Measurements from ENCODE around the gene DCHS2. TPM values are rescaled to one million over a fixed set of nuclear protein-coding genes. Genes with fewer than 3 reads are reported as not detected.

Gene DCHS2
- polyA plus RNA-seq, 3 donors, result not detected

DNA sequence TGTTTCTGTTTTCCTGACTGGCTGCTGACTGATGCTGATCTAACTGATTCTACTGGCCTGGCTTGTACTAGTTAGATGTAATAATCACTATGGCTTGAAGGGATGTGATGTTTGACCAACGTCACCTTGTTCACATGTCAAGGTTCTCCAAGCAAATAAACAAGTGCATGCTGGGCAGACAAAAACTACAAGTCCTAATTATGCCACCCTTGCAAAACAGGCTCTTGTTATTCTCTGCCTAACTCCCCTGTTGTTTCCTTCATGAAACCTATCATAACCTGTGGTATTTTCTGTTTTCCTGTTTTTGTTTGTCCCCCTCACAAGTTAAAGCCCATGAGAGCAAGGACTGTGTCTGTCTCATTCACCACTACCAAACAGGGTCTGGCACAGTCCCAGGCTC, 146.2 kb downstream of the DCHS2 start:
- no peaks in the 10 kb centered on the region for H3K36me3 ChIP-seq (replicated peaks in 1 of 2; ENCODE audit: control insufficient read depth in 1 of 2, insufficient read depth in 2 of 2, low read length in 2 of 2)
- no peaks in the 10 kb centered on the region for H3K4me1 ChIP-seq (ENCODE audit: control insufficient read depth in 1 of 2, insufficient read depth in 2 of 2, low read length in 2 of 2)
- H3K4me2 ChIP-seq (replicated peaks; ENCODE audit: extremely low read depth, low read length, poor library complexity, severe bottlenecking), result no peak overlapping the region
- no peaks in the 10 kb centered on the region for H3K4me1 Mint-ChIP-seq
- H3K36me3 Mint-ChIP-seq, result no peaks in the 10 kb centered on the region
- no peak overlapping the region for H3K4me3 Mint-ChIP-seq
- no peaks in the 10 kb centered on the region for H3K79me2 ChIP-seq (ENCODE audit: insufficient read depth, low read length)
- peaks cover 0 to 1% (median 0%) of the 10 kb centered on the region in 7 donors for H3K9me3 Mint-ChIP-seq
- no peak overlapping the region for H2AFZ ChIP-seq (ENCODE audit: insufficient read depth, low read depth, low read length, poor library complexity, severe bottlenecking)
- no peak overlapping the region for H3K9ac ChIP-seq (ENCODE audit: insufficient read depth, low read length, poor library complexity, severe bottlenecking)
- no peak for DNase-seq
- intact Hi-C loops (cut with micrococcal nuclease), result no loop called here
- H3K4me3 ChIP-seq (replicated peaks in 1 of 3; ENCODE audit: low read depth in 2 of 3, low read length in 3 of 3), result no peak overlapping the region
- peaks cover 0 to 3% (median 2%) of the 10 kb centered on the region in 3 donors for H3K27me3 Mint-ChIP-seq (ENCODE audit: low read depth in 3 of 3)
- TF ChIP-seq, protein P1, sequence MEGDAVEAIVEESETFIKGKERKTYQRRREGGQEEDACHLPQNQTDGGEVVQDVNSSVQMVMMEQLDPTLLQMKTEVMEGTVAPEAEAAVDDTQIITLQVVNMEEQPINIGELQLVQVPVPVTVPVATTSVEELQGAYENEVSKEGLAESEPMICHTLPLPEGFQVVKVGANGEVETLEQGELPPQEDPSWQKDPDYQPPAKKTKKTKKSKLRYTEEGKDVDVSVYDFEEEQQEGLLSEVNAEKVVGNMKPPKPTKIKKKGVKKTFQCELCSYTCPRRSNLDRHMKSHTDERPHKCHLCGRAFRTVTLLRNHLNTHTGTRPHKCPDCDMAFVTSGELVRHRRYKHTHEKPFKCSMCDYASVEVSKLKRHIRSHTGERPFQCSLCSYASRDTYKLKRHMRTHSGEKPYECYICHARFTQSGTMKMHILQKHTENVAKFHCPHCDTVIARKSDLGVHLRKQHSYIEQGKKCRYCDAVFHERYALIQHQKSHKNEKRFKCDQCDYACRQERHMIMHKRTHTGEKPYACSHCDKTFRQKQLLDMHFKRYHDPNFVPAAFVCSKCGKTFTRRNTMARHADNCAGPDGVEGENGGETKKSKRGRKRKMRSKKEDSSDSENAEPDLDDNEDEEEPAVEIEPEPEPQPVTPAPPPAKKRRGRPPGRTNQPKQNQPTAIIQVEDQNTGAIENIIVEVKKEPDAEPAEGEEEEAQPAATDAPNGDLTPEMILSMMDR (IDR thresholded peaks at IDR 0.05), result no peak
- no peak overlapping the region for H3K27ac Mint-ChIP-seq
- H4K20me1 ChIP-seq (ENCODE audit: insufficient read depth, low read length), result no peaks in the 10 kb centered on the region
- H3K9me3 ChIP-seq (replicated peaks in 1 of 2; ENCODE audit: control insufficient read depth in 1 of 2, insufficient read depth in 1 of 2, low read length in 2 of 2), result no peaks in the 10 kb centered on the region
- no peaks in the 10 kb centered on the region for H3K27me3 ChIP-seq (ENCODE audit: control insufficient read depth in 2 of 2, insufficient read depth in 2 of 2, low read length in 2 of 2)
- H3K27ac ChIP-seq (ENCODE audit: low read depth in 1 of 2, low read length in 2 of 2), result no peak overlapping the region
- no CpG with 5 or more reads among the region's 1 CpG for WGBS (ENCODE audit: insufficient coverage)

DNA sequence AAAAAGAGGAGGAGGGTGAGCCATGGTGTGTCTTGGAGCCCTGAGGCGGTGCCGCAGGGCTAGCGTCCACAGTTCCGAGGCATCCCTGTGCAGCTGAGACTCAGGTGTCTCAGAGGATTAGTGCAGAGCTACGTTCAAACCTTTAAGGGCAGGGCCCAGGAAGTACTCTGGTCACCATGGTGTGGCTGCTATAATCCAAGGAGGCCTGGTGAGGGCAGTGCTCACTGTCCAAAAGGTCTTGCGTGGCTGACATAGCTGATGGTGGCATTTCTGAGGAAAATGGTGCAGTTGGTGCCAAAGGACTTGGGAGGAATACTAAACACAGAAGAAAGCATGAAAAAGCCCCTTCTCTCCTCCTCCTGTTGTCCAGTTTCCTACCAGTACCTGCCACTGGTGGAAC, 146.9 kb downstream of the DCHS2 start:
- intact Hi-C loops (cut with micrococcal nuclease), result no loop called here
- no peaks in the 10 kb centered on the region for H3K9me3 ChIP-seq (replicated peaks in 1 of 2; ENCODE audit: control insufficient read depth in 1 of 2, insufficient read depth in 1 of 2, low read length in 2 of 2)
- Mint-ChIP-seq H3K27ac (peak overlapping the region in 1 of 7 donors; percentile 37), H3K36me3 (no peaks in the 10 kb centered on the region), H3K27me3 (ENCODE audit: low read depth in 3 of 3) (peaks cover 0 to 3% (median 2%) of the 10 kb centered on the region in 3 donors), H3K9me3 (peaks cover 0 to 1% (median 0%) of the 10 kb centered on the region in 7 donors), H3K4me3 (no peak overlapping the region), H3K4me1 (no peaks in the 10 kb centered on the region)
- no peak for DNase-seq
- H3K4me1 ChIP-seq (ENCODE audit: control insufficient read depth in 1 of 2, insufficient read depth in 2 of 2, low read length in 2 of 2), result no peaks in the 10 kb centered on the region
- no peak overlapping the region for H3K9ac ChIP-seq (ENCODE audit: insufficient read depth, low read length, poor library complexity, severe bottlenecking)
- H3K27ac ChIP-seq (ENCODE audit: low read depth in 1 of 2, low read length in 2 of 2), result no peak overlapping the region
- no peaks in the 10 kb centered on the region for H3K36me3 ChIP-seq (replicated peaks in 1 of 2; ENCODE audit: control insufficient read depth in 1 of 2, insufficient read depth in 2 of 2, low read length in 2 of 2)
- no peaks in the 10 kb centered on the region for H3K27me3 ChIP-seq (ENCODE audit: control insufficient read depth in 2 of 2, insufficient read depth in 2 of 2, low read length in 2 of 2)
- H3K4me2 ChIP-seq (replicated peaks; ENCODE audit: extremely low read depth, low read length, poor library complexity, severe bottlenecking), result no peak overlapping the region
- H4K20me1 ChIP-seq (ENCODE audit: insufficient read depth, low read length), result no peaks in the 10 kb centered on the region
- TF ChIP-seq, protein P1 (IDR thresholded peaks at IDR 0.05), result no peak
- no peak overlapping the region for H2AFZ ChIP-seq (ENCODE audit: insufficient read depth, low read depth, low read length, poor library complexity, severe bottlenecking)
- WGBS (ENCODE audit: insufficient coverage), result 90% methylated on average over 5 of the region's 6 CpGs
- no peaks in the 10 kb centered on the region for H3K79me2 ChIP-seq (ENCODE audit: insufficient read depth, low read length)
- no peak overlapping the region for H3K4me3 ChIP-seq (replicated peaks in 1 of 3; ENCODE audit: low read depth in 2 of 3, low read length in 3 of 3)

Data from CD14-positive monocyte (primary cell).